H1 (cell line): ENCODE data around the gene MTARC2. TPM values are rescaled to one million over a fixed set of nuclear protein-coding genes. Genes with fewer than 3 reads are reported as not detected.

Source experiments
- CTCF ChIA-PET: fragments of 300-600 bp; sonication (Branson Sonifier 250); formaldehyde crosslinking; loops from one replicate; lab custom pipeline; 2021; ENCODE audit not compliant: partially characterized antibody; lab: Charles Lee
- POLR2A ChIA-PET: fragments of 300-600 bp; sonication (Branson Sonifier 250); formaldehyde crosslinking; loops from one replicate; lab custom pipeline; 2021; ENCODE audit warnings: inconsistent platforms; ENCODE audit not compliant: partially characterized antibody; lab: Charles Lee
- DNase-seq, 2 experiments: peaks; one replicate each; pipeline versions ENCODE4 v3.0.0 to v3.0.0-alpha.2; 2010 to 2022; ENCODE audit warnings: low spot score in 2 of 2, low read depth in 1 of 2, mixed read lengths in 1 of 2
- FAIRE-seq: peaks from 2 replicates; lab custom pipeline; 2011; peaks lifted over from hg19 to GRCh38; lab: Jason Lieb, UNC
- H2AFZ ChIP-seq: 2 replicates; pipeline ENCODE4 v1.8.1; 2012; ENCODE audit warnings: low read length, inconsistent platforms
- H2AK5ac ChIP-seq: 2 replicates; pipeline ENCODE4 v1.6.1; 2013; ENCODE audit warnings: low read depth, low read length
- H2BK120ac ChIP-seq: replicated peaks from 2 replicates; pipeline ENCODE3; 2013; ENCODE audit warnings: low read depth, low read length, inconsistent platforms
- H2BK12ac ChIP-seq: 2 replicates; pipeline ENCODE4 v1.6.1; 2013; ENCODE audit warnings: low read depth, low read length
- H2BK15ac ChIP-seq: 2 replicates; pipeline ENCODE4 v1.6.1; 2013; ENCODE audit warnings: low read length
- H2BK20ac ChIP-seq: 2 replicates; pipeline ENCODE4 v1.6.1; 2013; ENCODE audit warnings: low read length
- H2BK5ac ChIP-seq: 2 replicates; pipeline ENCODE4 v1.6.1; 2013; ENCODE audit warnings: low read depth, low read length
- H3K14ac ChIP-seq: 2 replicates; pipeline ENCODE4 v1.6.1; 2013; ENCODE audit warnings: inconsistent platforms; ENCODE audit not compliant: insufficient read length
- H3K18ac ChIP-seq: 2 replicates; pipeline ENCODE4 v1.6.1; 2013; ENCODE audit warnings: low read length; ENCODE audit errors: extremely low read depth
- H3K23ac ChIP-seq: 2 replicates; pipeline ENCODE4 v1.6.1; 2013; ENCODE audit warnings: inconsistent platforms; ENCODE audit not compliant: insufficient read length
- H3K23me2 ChIP-seq: 2 replicates; pipeline ENCODE4 v1.6.1; 2013; ENCODE audit warnings: low read depth, low read length
- H3K27ac ChIP-seq: 2 replicates; pipeline ENCODE4 v1.6.1; 2011; ENCODE audit warnings: low read depth, low read length, inconsistent platforms
- H3K27me3 ChIP-seq, 4 experiments: replicated peaks in 1 of 4; 1 replicate in 1 of 4; 2 replicates in 3 of 4; pipeline versions ENCODE4 v1.6.1 to v1.8.1; 2011 to 2013; ENCODE audit warnings: low read length in 3 of 4, mild to moderate bottlenecking in 3 of 4, inconsistent platforms in 2 of 4, mixed read lengths in 2 of 4, moderate library complexity in 1 of 4; ENCODE audit not compliant: control insufficient read depth in 3 of 4, insufficient read depth in 3 of 4; ENCODE audit errors: extremely low read depth in 1 of 4
- H3K36me3 ChIP-seq, 4 experiments: 2 replicates each; pipeline versions ENCODE4 v1.6.1 to v1.8.1; 2011 to 2013; ENCODE audit warnings: mild to moderate bottlenecking in 4 of 4, low read length in 3 of 4, moderate library complexity in 2 of 4, control low read depth in 1 of 4, inconsistent platforms in 1 of 4; ENCODE audit not compliant: insufficient read depth in 4 of 4, control insufficient read depth in 2 of 4
- H3K4ac ChIP-seq: replicated peaks from 2 replicates; pipeline ENCODE3; 2013; ENCODE audit warnings: low read length, low read depth, mixed read lengths, inconsistent platforms; ENCODE audit not compliant: insufficient read length
- H3K4me1 ChIP-seq, 4 experiments: replicated peaks in 1 of 4; 1 replicate in 1 of 4; 2 replicates in 3 of 4; pipeline versions ENCODE4 v1.6.1 to v1.8.1; 2011 to 2013; ENCODE audit warnings: low read length in 3 of 4, inconsistent platforms in 2 of 4, mixed read lengths in 1 of 4; ENCODE audit not compliant: insufficient read depth in 4 of 4, control insufficient read depth in 3 of 4
- H3K4me2 ChIP-seq, 2 experiments: 2 replicates each; pipeline versions ENCODE4 v1.6.1 to v1.8.1; 2011 to 2013; ENCODE audit warnings: low read depth in 2 of 2, low read length in 2 of 2, control low read depth in 1 of 2, inconsistent platforms in 1 of 2, mild to moderate bottlenecking in 1 of 2; ENCODE audit not compliant: insufficient read depth in 1 of 2
- H3K4me3 ChIP-seq, 4 experiments: fragments of 200-600, 300-600 bp in 1 of 4; sonication (generic), shearing (Covaris generic), sonication (Bioruptor Twin) in 1 of 4; 2 replicates each; pipeline versions ENCODE4 v1.5.1 to v1.8.1; 2011 to 2016; ENCODE audit warnings: low read length in 4 of 4, low read depth in 3 of 4, control low read depth in 2 of 4, inconsistent platforms in 2 of 4, mild to moderate bottlenecking in 2 of 4, mixed read lengths in 1 of 4, moderate library complexity in 1 of 4; ENCODE audit not compliant: insufficient read depth in 2 of 4; ENCODE audit errors: extremely low read depth in 1 of 4
- H3K56ac ChIP-seq: replicated peaks from 2 replicates; pipeline ENCODE3; 2013; ENCODE audit warnings: low read depth, mild to moderate bottlenecking, mixed read lengths, low read length, inconsistent platforms; ENCODE audit not compliant: insufficient read length
- H3K79me1 ChIP-seq: 2 replicates; pipeline ENCODE4 v1.6.1; 2013; ENCODE audit warnings: low read depth, low read length, control low read depth
- H3K79me2 ChIP-seq, 2 experiments: 2 replicates each; pipeline versions ENCODE4 v1.6.1 to v1.8.1; 2012 to 2013; ENCODE audit warnings: low read length in 2 of 2, mild to moderate bottlenecking in 2 of 2, inconsistent platforms in 1 of 2; ENCODE audit not compliant: insufficient read depth in 2 of 2, control insufficient read depth in 1 of 2
- H3K9ac ChIP-seq, 4 experiments: replicated peaks in 1 of 4; 1 replicate in 1 of 4; 2 replicates in 3 of 4; pipeline versions ENCODE4 v1.6.1 to v1.8.1; 2011 to 2013; ENCODE audit warnings: low read depth in 3 of 4, low read length in 3 of 4, control low read depth in 2 of 4, mild to moderate bottlenecking in 2 of 4, moderate library complexity in 2 of 4, inconsistent platforms in 1 of 4; ENCODE audit errors: extremely low read depth in 1 of 4
- H3K9me3 ChIP-seq, 2 experiments: 2 replicates each; pipeline versions ENCODE4 v1.6.1 to v1.8.1; 2012 to 2013; ENCODE audit warnings: mild to moderate bottlenecking in 2 of 2, moderate library complexity in 2 of 2, control low read depth in 1 of 2, inconsistent platforms in 1 of 2, low read depth in 1 of 2, low read length in 1 of 2, mixed read lengths in 1 of 2; ENCODE audit not compliant: insufficient read depth in 2 of 2
- H4K20me1 ChIP-seq, 2 experiments: replicated peaks in 1 of 2; 2 replicates each; pipeline versions ENCODE3 to v1.8.1; 2011 to 2013; ENCODE audit warnings: inconsistent platforms in 2 of 2, low read length in 2 of 2, mild to moderate bottlenecking in 1 of 2; ENCODE audit not compliant: insufficient read depth in 2 of 2, control insufficient read depth in 1 of 2
- H4K5ac ChIP-seq: 2 replicates; pipeline ENCODE4 v1.6.1; 2013; ENCODE audit warnings: low read length, low read depth, mixed read lengths, inconsistent platforms; ENCODE audit not compliant: insufficient read length
- H4K8ac ChIP-seq: 2 replicates; pipeline ENCODE4 v1.8.0; 2013; ENCODE audit warnings: mild to moderate bottlenecking, moderate library complexity, low read length, inconsistent platforms; ENCODE audit not compliant: insufficient read depth; ENCODE audit errors: extremely low read depth
- H4K91ac ChIP-seq: replicated peaks from 2 replicates; pipeline ENCODE3; 2013; ENCODE audit warnings: low read length, mixed read lengths, inconsistent platforms; ENCODE audit not compliant: insufficient read length
- CBX5 ChIP-seq: fragments of 300-800, 300-1000 bp; sonication (generic); IDR thresholded peaks from 2 replicates; pipeline ENCODE4 v1.7.1; 2016; ENCODE audit warnings: antibody characterized with exemption, low read length, low read depth
- EZH2 ChIP-seq: fragments of 200-600 bp; sonication (generic); IDR thresholded peaks from 2 replicates; pipeline ENCODE4 v1.7.1; 2012; ENCODE audit warnings: low read depth, mild to moderate bottlenecking, moderate library complexity, low read length, inconsistent platforms; ENCODE audit not compliant: severe bottlenecking
- FOSL1 ChIP-seq: IDR thresholded peaks from 2 replicates; pipeline ENCODE4 v1.6.1; 2011; ENCODE audit warnings: mild to moderate bottlenecking, low read depth, low read length, moderate library complexity; ENCODE audit not compliant: insufficient read depth
- HDAC6 ChIP-seq: IDR thresholded peaks from one replicate; pipeline ENCODE4 v1.7.1; 2012; ENCODE audit warnings: low read depth, mild to moderate bottlenecking, inconsistent platforms, low read length, moderate library complexity
- POLR2AphosphoS5 ChIP-seq: IDR thresholded peaks from 2 replicates; pipeline ENCODE4 v1.6.1; 2011; ENCODE audit warnings: low read depth, low read length
- RAD21 ChIP-seq, 2 experiments: IDR thresholded peaks in 1 of 2; conservative IDR thresholded peaks in 1 of 2; 2 replicates each; pipeline ENCODE4 v1.6.1; 2011; ENCODE audit warnings: low read depth in 2 of 2, low read length in 2 of 2, improper control_type of control experiment in 1 of 2, inconsistent platforms in 1 of 2, mild to moderate bottlenecking in 1 of 2, moderate library complexity in 1 of 2
- SP2 ChIP-seq: IDR thresholded peaks from 2 replicates; pipeline ENCODE4 v1.6.1; 2012; ENCODE audit warnings: mild to moderate bottlenecking, low read length, inconsistent platforms
- WGBS, 2 experiments: shearing (Covaris generic) in 1 of 2; methylation state at CpG; one replicate each; pipeline versions ENCODE4 v1.1.6 to v1.1.7; 2013 to 2015; ENCODE audit warnings: low lambda C conversion rate in 2 of 2, mixed read lengths in 2 of 2, inconsistent platforms in 1 of 2, low coverage in 1 of 2, missing lambda C conversion rate in 1 of 2; ENCODE audit not compliant: insufficient replicate concordance in 2 of 2, insufficient coverage in 1 of 2, insufficient read length in 1 of 2; ENCODE audit errors: extremely low coverage in 1 of 2, missing lambda C conversion rate in 1 of 2; 5-methylcytosine and 5-hydroxymethylcytosine counted together
- polyA plus RNA-seq, 7 experiments: library from polyadenylated mRNA; depleted of rRNA in 3 of 7; stranded (reverse) in 5 of 7; unstranded in 2 of 7; fragments of >200 nt in 5 of 7; fragments of 200-250 nt in 2 of 7; gene quantifications; 1 replicate in 5 of 7; 2 replicates in 1 of 7; 4 replicates in 1 of 7; pipeline versions ENCODE4 v1.2.1 to v1.2.3, GENCODE V29; 2011 to 2013; ENCODE audit warnings: missing spikeins in 2 of 7, mixed read lengths in 2 of 7
- total RNA-seq: library from RNA; stranded (reverse); fragmentation: NEBNext Ultra II Directional; extraction: Animal tissue kit (Norgen Biotek cat#: 25700); gene quantifications from 2 replicates; pipeline ENCODE4 v1.2.1, GENCODE V29; 2021
- TF ChIP-seq, protein P1 (sequence below): IDR thresholded peaks from 2 replicates; pipeline ENCODE4 v1.6.1; 2011; ENCODE audit warnings: low read depth, mild to moderate bottlenecking, low read length; ENCODE audit not compliant: insufficient read depth
- TF ChIP-seq, protein P2 (sequence below): IDR thresholded peaks from 2 replicates; pipeline ENCODE4 v1.6.1; 2011; ENCODE audit warnings: low read length, improper control_type of control experiment

Gene MTARC2
- total and polyA plus RNA-seq, 2 of the 8 experiments (the other 6 are each of a cell fraction or from before 2014, with no cell fraction given), result 7.2 to 7.9 TPM

DNA sequence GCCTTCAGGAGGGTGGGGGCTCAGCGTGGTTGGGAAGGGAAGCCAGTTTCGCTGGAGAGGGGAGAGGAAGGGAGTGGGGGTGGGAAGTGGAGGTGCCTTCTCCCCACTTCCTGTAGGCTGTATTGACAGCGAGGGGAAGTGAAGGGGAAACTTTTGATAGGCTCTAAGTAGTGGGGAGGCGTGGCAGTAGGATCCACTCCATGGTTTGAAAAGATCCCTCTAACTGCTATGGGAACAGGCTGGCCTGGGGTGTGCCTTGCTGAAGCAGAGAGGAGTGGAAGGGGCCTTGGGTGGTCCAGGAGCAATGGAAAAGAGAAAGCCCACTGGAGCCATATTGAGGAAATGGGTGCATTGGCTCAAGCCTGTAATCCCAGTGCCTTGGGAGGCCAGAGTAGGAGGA is 37.8 kb upstream of the MTARC2 start:
- no peaks in the 10 kb centered on the region; a peak in 1 of 8 replicates for H3K36me3 ChIP-seq
- no peak overlapping the region for H3K4me3 ChIP-seq
- H2BK120ac ChIP-seq, result no peak overlapping the region
- H4K5ac ChIP-seq, result no peak overlapping the region
- no peak overlapping the region for H4K91ac ChIP-seq
- H4K20me1 ChIP-seq, result no peaks in the 10 kb centered on the region
- H3K56ac ChIP-seq, result no peak overlapping the region
- 67% methylated on average over 4 of the region's 4 CpGs; no CpG with 5 or more reads in 1 of the 2 experiments for WGBS, 2 experiments
- no peak overlapping the region for H3K4me2 ChIP-seq
- DNase-seq, result no peak
- no peak overlapping the region; the same call in 1 of the 2 replicates for H2BK12ac ChIP-seq
- peaks cover 2 to 5% of the 10 kb centered on the region in 2 experiments; a peak in 1 of 4 replicates for H3K9me3 ChIP-seq
- H3K23me2 ChIP-seq, result no peaks in the 10 kb centered on the region
- H4K8ac ChIP-seq, result no peak overlapping the region
- no peaks in the 10 kb centered on the region for H3K79me2 ChIP-seq
- no peak overlapping the region for H3K18ac ChIP-seq
- H2BK15ac ChIP-seq, result no peak overlapping the region
- H3K4me1 ChIP-seq, result peaks cover 0 to 3% (median 1%) of the 10 kb centered on the region in 4 experiments; a peak in 2 of 7 replicates
- no peak overlapping the region for H3K4ac ChIP-seq
- H3K27me3 ChIP-seq, result no peaks in the 10 kb centered on the region
- no peak for FAIRE-seq
- no peak overlapping the region for H2BK5ac ChIP-seq
- no peaks in the 10 kb centered on the region for H3K79me1 ChIP-seq
- no peak overlapping the region for H3K14ac ChIP-seq
- H3K27ac ChIP-seq, result no peak overlapping the region
- H2AK5ac ChIP-seq, result no peak overlapping the region
- no peak overlapping the region for H2AFZ ChIP-seq
- TF ChIP-seq POLR2AphosphoS5, result no peak
- no peak for TF ChIP-seq FOSL1
- no peak for TF ChIP-seq EZH2
- no peak for TF ChIP-seq CBX5
- TF ChIP-seq, protein P1, sequence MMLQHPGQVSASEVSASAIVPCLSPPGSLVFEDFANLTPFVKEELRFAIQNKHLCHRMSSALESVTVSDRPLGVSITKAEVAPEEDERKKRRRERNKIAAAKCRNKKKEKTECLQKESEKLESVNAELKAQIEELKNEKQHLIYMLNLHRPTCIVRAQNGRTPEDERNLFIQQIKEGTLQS, result no peak
- TF ChIP-seq, protein P2, sequence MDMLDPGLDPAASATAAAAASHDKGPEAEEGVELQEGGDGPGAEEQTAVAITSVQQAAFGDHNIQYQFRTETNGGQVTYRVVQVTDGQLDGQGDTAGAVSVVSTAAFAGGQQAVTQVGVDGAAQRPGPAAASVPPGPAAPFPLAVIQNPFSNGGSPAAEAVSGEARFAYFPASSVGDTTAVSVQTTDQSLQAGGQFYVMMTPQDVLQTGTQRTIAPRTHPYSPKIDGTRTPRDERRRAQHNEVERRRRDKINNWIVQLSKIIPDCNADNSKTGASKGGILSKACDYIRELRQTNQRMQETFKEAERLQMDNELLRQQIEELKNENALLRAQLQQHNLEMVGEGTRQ, result no peak
- no peak for TF ChIP-seq HDAC6
- TF ChIP-seq RAD21 (IDR thresholded peaks at IDR 0.05 in 1 of 2, conservative IDR thresholded peaks at IDR 0.05 in 1 of 2; ENCODE audit: low read depth in 2 of 2, low read length in 2 of 2), result no peak
- no peak for TF ChIP-seq SP2
- ChIA-PET POLR2A (interaction anchor here (0.8 to 1.1 kb wide), 2 partner anchors 31 to 77 kb away, joined by 3 read pairs; no protein-coding TSS in a partner anchor), CTCF (interaction anchor here (0.6 to 1.8 kb wide), 9 partner anchors 11 to 566 kb away, joined by 3 to 8 read pairs (median 3); no protein-coding TSS in a partner anchor)
- H3K23ac ChIP-seq, result no peak overlapping the region
- H3K9ac ChIP-seq, result no peak overlapping the region
- no peak overlapping the region for H2BK20ac ChIP-seq
